Putamen (tissue), 1 donor: Measurements from ENCODE around the gene HSP90B1.

Experiments
- DNase-seq: peaks from one replicate; pipeline ENCODE4 v3.0.0-alpha.2; 2016; ENCODE audit warnings: low spot score

HSP90B1 gene

GRCh38 chr12:103978384-103978982 is 48.3 kb downstream of the HSP90B1 start:
- DNase-seq, result no peak

DNA sequence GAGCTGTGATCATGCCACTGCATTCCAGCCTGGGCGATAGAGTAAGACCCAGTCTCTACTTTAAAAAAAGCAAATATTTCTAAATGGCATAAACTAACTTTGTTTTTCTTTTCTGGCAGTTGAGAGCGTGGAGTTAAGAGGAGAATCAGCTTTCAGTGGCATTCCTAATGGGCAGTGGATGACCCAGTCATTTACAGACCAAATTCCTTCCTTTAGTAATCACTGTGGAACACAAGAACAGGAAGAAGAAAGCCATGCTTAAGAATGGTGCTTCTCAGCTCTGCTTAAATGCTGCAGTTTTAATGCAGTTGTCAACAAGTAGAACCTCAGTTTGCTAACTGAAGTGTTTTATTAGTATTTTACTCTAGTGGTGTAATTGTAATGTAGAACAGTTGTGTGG is 56.6 kb downstream of the HSP90B1 start:
- no peak for DNase-seq

DNA sequence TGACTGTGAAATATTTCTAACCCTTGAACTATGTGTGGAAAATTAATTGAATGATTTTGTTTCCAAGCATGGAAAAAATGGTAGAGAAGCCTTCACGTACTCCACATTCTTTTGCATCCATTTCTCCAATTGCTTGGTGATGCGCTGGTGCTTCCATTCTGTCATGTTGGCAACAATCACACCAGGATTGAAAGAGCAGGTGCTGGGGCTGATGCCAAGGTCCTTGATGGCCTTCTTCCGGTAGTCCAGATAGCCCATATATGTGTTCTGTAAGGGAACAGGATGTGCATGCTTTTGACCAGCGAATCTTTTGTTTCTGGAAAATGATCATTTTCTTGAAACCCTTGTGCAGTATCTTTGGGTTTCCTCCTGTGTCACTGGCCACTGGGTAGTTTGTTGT is 64.0 kb downstream of the HSP90B1 start:
- DNase-seq, result no peak

GRCh38 chr12:103996595-103996994 is 66.4 kb downstream of the HSP90B1 start:
- no peak for DNase-seq

GRCh38 chr12:103997286-103997900 is 67.2 kb downstream of the HSP90B1 start:
- DNase-seq, result no peak
